Smooth muscle cell (in vitro differentiated cells): ENCODE results near the gene STARD7. TPM values are rescaled to one million over a fixed set of nuclear protein-coding genes. Genes with fewer than 3 reads are reported as not detected.

Experiments used
- DNase-seq: peaks from one replicate; lab custom pipeline; 2025; ENCODE audit not compliant: unreplicated experiment; lab: John Stamatoyannopoulos, UW
- H2AFZ ChIP-seq: fragments of 200-600 bp; sonication (generic); 2 replicates; pipeline ENCODE4 v1.6.0; 2016; ENCODE audit warnings: antibody characterized with exemption, low read depth, mild to moderate bottlenecking
- H3F3A ChIP-seq: fragments of 200-600 bp; sonication (generic); 2 replicates; pipeline ENCODE4 v1.6.0; 2017; ENCODE audit warnings: antibody characterized with exemption, low read depth
- H3K27ac ChIP-seq: fragments of 200-600 bp; sonication (generic); 2 replicates; pipeline ENCODE4 v1.5.1; 2016; ENCODE audit warnings: low read depth, mild to moderate bottlenecking
- H3K27me3 ChIP-seq: fragments of 200-600 bp; sonication (generic); 2 replicates; pipeline ENCODE4 v1.6.1; 2016; ENCODE audit warnings: low read depth, mild to moderate bottlenecking
- H3K36me3 ChIP-seq: fragments of 200-600 bp; sonication (generic); 2 replicates; pipeline ENCODE4 v1.5.1; 2016; ENCODE audit warnings: low read depth
- H3K4me1 ChIP-seq: fragments of 200-600 bp; sonication (generic); 2 replicates; pipeline ENCODE4 v1.5.1; 2016; ENCODE audit warnings: low read depth
- H3K4me2 ChIP-seq: fragments of 200-600 bp; sonication (generic); 2 replicates; pipeline ENCODE4 v1.6.0; 2016; ENCODE audit warnings: mild to moderate bottlenecking
- H3K4me3 ChIP-seq: fragments of 200-600 bp; sonication (generic); 2 replicates; pipeline ENCODE4 v1.5.1; 2016; ENCODE audit warnings: mild to moderate bottlenecking
- H3K79me2 ChIP-seq: fragments of 200-600 bp; sonication (generic); 2 replicates; pipeline ENCODE4 v1.6.0; 2016; ENCODE audit warnings: low read depth, mild to moderate bottlenecking
- H3K9ac ChIP-seq: fragments of 200-600 bp; sonication (generic); 2 replicates; pipeline ENCODE4 v1.6.0; 2016; ENCODE audit warnings: low read depth
- H3K9me3 ChIP-seq: fragments of 200-600 bp; sonication (generic); replicated peaks from 2 replicates; pipeline ENCODE4 v1.5.1; 2016; ENCODE audit warnings: low read depth
- H4K20me1 ChIP-seq: fragments of 200-600 bp; sonication (generic); 2 replicates; pipeline ENCODE4 v1.6.0; 2016; ENCODE audit warnings: low read depth
- WGBS: methylation state at CpG from one replicate; pipeline ENCODE4 v1.1.7; 2016; ENCODE audit warnings: low lambda C conversion rate; 5-methylcytosine and 5-hydroxymethylcytosine counted together
- polyA plus RNA-seq: library from polyadenylated mRNA; unstranded; fragments of >200 nt; fragmentation: Nextera tagmentation; extraction: Ambion mirVana; gene quantifications from 2 replicates; pipeline ENCODE4 v1.2.1, GENCODE V29; 2016
- total RNA-seq: library from RNA; depleted of rRNA; stranded (reverse); fragments of >200 nt; gene quantifications from 2 replicates; pipeline ENCODE4 v1.2.3, GENCODE V29; 2014
- TF ChIP-seq, protein P1 (sequence below): fragments of 200-600 bp; sonication (generic); IDR thresholded peaks from 2 replicates; pipeline ENCODE4 v1.5.1; 2017; ENCODE audit warnings: borderline replicate concordance, mild to moderate bottlenecking, antibody characterized with exemption; ENCODE audit not compliant: insufficient read depth, poor library complexity, severe bottlenecking

STARD7 gene
- total and polyA plus RNA-seq, 2 experiments from 2014 or later: 62.3 to 64.4 TPM

GRCh38 chr2:96185516-96185915 lies 23.1 kb downstream of the STARD7 start:
- Histone ChIP-seq H3K4me2 (no peak overlapping the region), H3K36me3 (peaks cover 12% of the 10 kb centered on the region), H2AFZ (no peak overlapping the region), H3K4me3 (no peak overlapping the region), H3K27me3 (no peaks in the 10 kb centered on the region), H3K79me2 (no peaks in the 10 kb centered on the region), H3K27ac (no peak overlapping the region), H4K20me1 (peaks cover 5% of the 10 kb centered on the region), H3K9me3 (no peaks in the 10 kb centered on the region), H3K4me1 (no peaks in the 10 kb centered on the region), H3K9ac (no peak overlapping the region), H3F3A (no peaks in the 10 kb centered on the region)
- TF ChIP-seq, protein P1, sequence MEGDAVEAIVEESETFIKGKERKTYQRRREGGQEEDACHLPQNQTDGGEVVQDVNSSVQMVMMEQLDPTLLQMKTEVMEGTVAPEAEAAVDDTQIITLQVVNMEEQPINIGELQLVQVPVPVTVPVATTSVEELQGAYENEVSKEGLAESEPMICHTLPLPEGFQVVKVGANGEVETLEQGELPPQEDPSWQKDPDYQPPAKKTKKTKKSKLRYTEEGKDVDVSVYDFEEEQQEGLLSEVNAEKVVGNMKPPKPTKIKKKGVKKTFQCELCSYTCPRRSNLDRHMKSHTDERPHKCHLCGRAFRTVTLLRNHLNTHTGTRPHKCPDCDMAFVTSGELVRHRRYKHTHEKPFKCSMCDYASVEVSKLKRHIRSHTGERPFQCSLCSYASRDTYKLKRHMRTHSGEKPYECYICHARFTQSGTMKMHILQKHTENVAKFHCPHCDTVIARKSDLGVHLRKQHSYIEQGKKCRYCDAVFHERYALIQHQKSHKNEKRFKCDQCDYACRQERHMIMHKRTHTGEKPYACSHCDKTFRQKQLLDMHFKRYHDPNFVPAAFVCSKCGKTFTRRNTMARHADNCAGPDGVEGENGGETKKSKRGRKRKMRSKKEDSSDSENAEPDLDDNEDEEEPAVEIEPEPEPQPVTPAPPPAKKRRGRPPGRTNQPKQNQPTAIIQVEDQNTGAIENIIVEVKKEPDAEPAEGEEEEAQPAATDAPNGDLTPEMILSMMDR: no peak
- 98% methylated on average over 1 of the region's 1 CpG for WGBS
- no peak for DNase-seq

DNA sequence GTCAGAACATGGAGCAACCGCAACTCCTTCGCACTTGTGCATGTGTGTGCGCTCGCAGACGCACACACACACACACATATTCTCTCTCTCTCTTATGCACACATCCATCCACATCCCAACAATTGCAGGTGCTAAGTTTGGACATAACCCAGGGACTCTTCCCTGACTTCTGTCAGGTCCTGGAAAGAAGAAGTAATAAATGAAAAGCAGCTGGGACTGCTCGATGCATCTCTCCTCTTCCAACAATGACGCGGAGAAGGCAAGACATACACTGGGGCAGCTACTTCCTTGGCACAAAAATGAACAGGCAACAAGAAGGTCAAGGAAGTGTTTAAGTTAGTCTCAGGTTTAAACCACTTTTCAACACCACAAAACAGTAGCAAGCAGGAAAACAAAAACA lies 23.6 kb downstream of the STARD7 start:
- WGBS: 97% methylated on average over 8 of the region's 8 CpGs
- no peaks in the 10 kb centered on the region for H3K4me1 ChIP-seq
- peaks cover 3% of the 10 kb centered on the region for H4K20me1 ChIP-seq
- TF ChIP-seq, protein P1: no peak
- H3K36me3 ChIP-seq: peaks cover 12% of the 10 kb centered on the region
- H3F3A ChIP-seq: no peaks in the 10 kb centered on the region
- no peak overlapping the region for H3K9ac ChIP-seq
- H3K27me3 ChIP-seq: no peaks in the 10 kb centered on the region
- H3K27ac ChIP-seq: no peak overlapping the region
- no peaks in the 10 kb centered on the region for H3K79me2 ChIP-seq
- no peak overlapping the region for H2AFZ ChIP-seq
- no peak overlapping the region for H3K4me2 ChIP-seq
- no peaks in the 10 kb centered on the region for H3K9me3 ChIP-seq
- no peak overlapping the region for H3K4me3 ChIP-seq
- DNase-seq: no peak

DNA sequence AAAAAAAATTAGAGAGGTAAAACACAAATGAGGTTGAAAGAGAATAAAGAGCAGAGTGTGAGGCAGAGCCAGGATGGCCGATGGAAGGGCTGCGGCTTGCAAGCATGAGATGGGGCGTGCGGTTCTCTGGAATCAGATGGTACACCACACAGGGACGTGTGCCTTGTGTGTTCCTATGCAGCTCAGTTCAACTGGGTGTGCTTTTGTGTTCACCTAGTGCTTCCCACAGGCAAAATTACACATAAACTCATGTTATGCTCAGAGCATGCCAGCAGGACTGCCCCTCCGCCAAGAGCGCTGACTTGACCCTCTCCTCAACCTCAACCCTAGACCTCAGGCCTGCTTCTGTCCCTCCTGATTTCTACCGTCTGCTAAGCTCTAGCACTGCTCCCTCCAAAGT lies 24.4 kb downstream of the STARD7 start:
- H3K36me3 ChIP-seq: peaks cover 12% of the 10 kb centered on the region
- TF ChIP-seq, protein P1: no peak
- WGBS: 96% methylated on average over 8 of the region's 8 CpGs

DNA sequence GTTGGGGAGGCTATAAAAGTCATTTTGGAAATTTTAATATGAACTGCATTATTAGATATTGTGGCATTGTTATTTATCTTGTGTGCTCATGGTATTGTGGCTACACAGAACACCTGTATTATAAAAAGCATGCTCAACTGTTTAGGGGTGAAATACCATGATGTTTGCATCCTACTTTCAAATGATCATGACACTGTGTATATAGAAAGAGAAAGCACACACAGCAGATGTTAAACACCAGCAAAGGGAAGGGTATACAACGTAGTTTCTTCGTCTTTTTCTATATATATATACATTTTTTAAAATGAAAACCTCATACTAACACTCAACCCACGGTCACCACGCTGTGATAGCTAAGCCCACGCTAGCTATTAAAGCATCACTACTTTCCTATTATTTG lies 27.1 kb downstream of the STARD7 start:
- Histone ChIP-seq H3K79me2 (no peaks in the 10 kb centered on the region), H3K4me3 (no peak overlapping the region), H3K4me2 (no peak overlapping the region), H3K4me1 (no peaks in the 10 kb centered on the region), H3K9me3 (no peaks in the 10 kb centered on the region), H3F3A (no peaks in the 10 kb centered on the region), H2AFZ (no peak overlapping the region), H3K27ac (no peak overlapping the region), H3K9ac (no peak overlapping the region), H3K36me3 (peaks cover 6% of the 10 kb centered on the region), H4K20me1 (no peaks in the 10 kb centered on the region), H3K27me3 (no peaks in the 10 kb centered on the region)
- TF ChIP-seq, protein P1: no peak
- 96% methylated on average over 5 of the region's 5 CpGs for WGBS
- DNase-seq: no peak

More for the DNA sequence above, 24.4 kb downstream of the STARD7 start:
- Histone ChIP-seq H3K9me3 (no peaks in the 10 kb centered on the region), H3K4me3 (no peak overlapping the region), H4K20me1 (no peaks in the 10 kb centered on the region), H3K4me2 (no peak overlapping the region), H3K27me3 (no peaks in the 10 kb centered on the region), H3K27ac (no peak overlapping the region), H3K9ac (no peak overlapping the region), H3K79me2 (no peaks in the 10 kb centered on the region), H2AFZ (no peak overlapping the region), H3F3A (no peaks in the 10 kb centered on the region), H3K4me1 (no peaks in the 10 kb centered on the region)
- DNase-seq: no peak
